Effector memory CD8-positive, alpha-beta T cell (primary cell): ENCODE measurements around the gene EEF1A2.

ENCODE experiments used
- ATAC-seq: fragments of 150-1000 bp; cut with Tn5 transposase; replicated peaks from 2 replicates; pipeline ENCODE4 v1.10.0; 2021; ENCODE audit warnings: mild to moderate bottlenecking, moderate library complexity
- DNase-seq, 3 experiments: peaks; one replicate each; pipeline ENCODE4 v3.0.0; 2021
- H3K27ac Mint-ChIP-seq, 2 donors: one replicate each; pipeline ENCODE4 v1.8.0; 2022; ENCODE audit warnings: mild to moderate bottlenecking in 2 of 2, mixed read lengths in 2 of 2, moderate library complexity in 2 of 2
- H3K27me3 Mint-ChIP-seq, 2 donors: one replicate each; pipeline ENCODE4 v1.8.0; 2022; ENCODE audit warnings: mixed read lengths in 2 of 2
- H3K36me3 Mint-ChIP-seq: one replicate; pipeline ENCODE4 v1.8.0; 2022; ENCODE audit warnings: mild to moderate bottlenecking, moderate library complexity, mixed read lengths; ENCODE audit not compliant: insufficient read depth
- H3K4me1 Mint-ChIP-seq, 2 donors: one replicate each; pipeline ENCODE4 v1.8.0; 2022; ENCODE audit warnings: low read depth in 2 of 2, mixed read lengths in 2 of 2
- H3K4me3 Mint-ChIP-seq, 2 donors: one replicate each; pipeline ENCODE4 v1.8.0; 2022; ENCODE audit warnings: mild to moderate bottlenecking in 2 of 2, mixed read lengths in 2 of 2, moderate library complexity in 2 of 2
- H3K9me3 Mint-ChIP-seq, 2 donors: one replicate each; pipeline ENCODE4 v1.8.0; 2022; ENCODE audit warnings: mixed read lengths in 2 of 2

Gene EEF1A2

GRCh38 chr20:63454731-63455567 lies 43.9 kb downstream of the EEF1A2 start:
- no peak for DNase-seq
- Mint-ChIP-seq H3K27ac (no peak overlapping the region), H3K4me1 (peaks cover 0 to 5% of the 10 kb centered on the region in 2 donors), H3K4me3 (no peak overlapping the region), H3K36me3 (no peaks in the 10 kb centered on the region), H3K27me3 (peaks cover 20 to 60% of the 10 kb centered on the region in 2 donors), H3K9me3 (no peaks in the 10 kb centered on the region)
- ATAC-seq, result no peak

- Mint-ChIP-seq H3K27ac (no peak overlapping the region), H3K4me3 (no peak overlapping the region), H3K4me1 (peaks cover 0 to 5% of the 10 kb centered on the region in 2 donors), H3K36me3 (no peaks in the 10 kb centered on the region), H3K9me3 (no peaks in the 10 kb centered on the region), H3K27me3 (peaks cover 21 to 65% of the 10 kb centered on the region in 2 donors)
- DNase-seq (no peak), ATAC-seq (no peak)
These were observed 45.9 kb downstream of the EEF1A2 start for GRCh38 chr20:63452821-63453523.

- no peaks in the 10 kb centered on the region for H3K9me3 Mint-ChIP-seq
- H3K36me3 Mint-ChIP-seq, result no peaks in the 10 kb centered on the region
- no peak overlapping the region for H3K4me3 Mint-ChIP-seq
- DNase-seq (no peak), ATAC-seq (no peak)
- peaks cover 0 to 2% of the 10 kb centered on the region in 2 donors for H3K4me1 Mint-ChIP-seq
- H3K27me3 Mint-ChIP-seq, result peaks cover 27 to 67% of the 10 kb centered on the region in 2 donors
- H3K27ac Mint-ChIP-seq, result peak overlapping the region in 1 of 2 donors; percentile 72
These were observed 46.5 kb downstream of the EEF1A2 start for GRCh38 chr20:63452341-63452740.

GRCh38 chr20:63451821-63452220 lies 47.1 kb downstream of the EEF1A2 start:
- H3K27me3 Mint-ChIP-seq, result peaks cover 33 to 72% of the 10 kb centered on the region in 2 donors
- H3K9me3 Mint-ChIP-seq, result no peaks in the 10 kb centered on the region
- no peaks in the 10 kb centered on the region for H3K36me3 Mint-ChIP-seq
- H3K4me3 Mint-ChIP-seq, result no peak overlapping the region
- no peak for DNase-seq
- peaks cover 0 to 2% of the 10 kb centered on the region in 2 donors for H3K4me1 Mint-ChIP-seq
- no peak for ATAC-seq
- H3K27ac Mint-ChIP-seq, result no peak overlapping the region

- H3K36me3 Mint-ChIP-seq, result no peaks in the 10 kb centered on the region
- peaks cover 23 to 60% of the 10 kb centered on the region in 2 donors for H3K27me3 Mint-ChIP-seq
- ATAC-seq (no peak), DNase-seq (no peak)
- H3K4me1 Mint-ChIP-seq, result peaks cover 0 to 2% of the 10 kb centered on the region in 2 donors
- H3K9me3 Mint-ChIP-seq, result no peaks in the 10 kb centered on the region
- H3K27ac Mint-ChIP-seq, result no peak overlapping the region
- no peak overlapping the region for H3K4me3 Mint-ChIP-seq
These were observed 48.8 kb downstream of the EEF1A2 start for GRCh38 chr20:63449796-63450730.

- Mint-ChIP-seq H3K27me3 (peaks cover 15 to 50% of the 10 kb centered on the region in 2 donors), H3K4me1 (no peaks in the 10 kb centered on the region), H3K27ac (no peak overlapping the region), H3K4me3 (no peak overlapping the region), H3K36me3 (no peaks in the 10 kb centered on the region), H3K9me3 (no peaks in the 10 kb centered on the region)
- no peak for DNase-seq
- no peak for ATAC-seq
These were observed 49.9 kb downstream of the EEF1A2 start for GRCh38 chr20:63449025-63449424.

GRCh38 chr20:63448031-63448430 lies 50.9 kb downstream of the EEF1A2 start:
- Mint-ChIP-seq H3K36me3 (peaks cover 6% of the 10 kb centered on the region), H3K27ac (no peak overlapping the region), H3K4me1 (no peaks in the 10 kb centered on the region), H3K27me3 (peaks cover 13 to 40% of the 10 kb centered on the region in 2 donors), H3K4me3 (no peak overlapping the region), H3K9me3 (peaks cover 2 to 3% of the 10 kb centered on the region in 2 donors)
- ATAC-seq, result no peak
- no peak for DNase-seq

GRCh38 chr20:63447320-63447719 lies 51.6 kb downstream of the EEF1A2 start:
- H3K4me1 Mint-ChIP-seq, result peaks cover 1 to 2% of the 10 kb centered on the region in 2 donors
- H3K4me3 Mint-ChIP-seq, result no peak overlapping the region
- ATAC-seq (no peak), DNase-seq (no peak)
- peaks cover 13 to 37% of the 10 kb centered on the region in 2 donors for H3K27me3 Mint-ChIP-seq
- H3K36me3 Mint-ChIP-seq, result peaks cover 13% of the 10 kb centered on the region
- peaks cover 6 to 9% of the 10 kb centered on the region in 2 donors for H3K9me3 Mint-ChIP-seq
- H3K27ac Mint-ChIP-seq, result no peak overlapping the region

- Mint-ChIP-seq H3K27me3 (peaks cover 13 to 30% of the 10 kb centered on the region in 2 donors), H3K27ac (no peak overlapping the region), H3K36me3 (peaks cover 18% of the 10 kb centered on the region), H3K4me1 (peaks cover 9 to 11% of the 10 kb centered on the region in 2 donors), H3K9me3 (peaks cover 6 to 12% of the 10 kb centered on the region in 2 donors), H3K4me3 (no peak overlapping the region)
- DNase-seq, result no peak
- no peak for ATAC-seq
These were observed 52.5 kb downstream of the EEF1A2 start for GRCh38 chr20:63446216-63447024.

- ATAC-seq (no peak), DNase-seq (no peak)
- H3K36me3 Mint-ChIP-seq, result peaks cover 19% of the 10 kb centered on the region
- H3K4me3 Mint-ChIP-seq, result no peak overlapping the region
- peaks cover 6 to 12% of the 10 kb centered on the region in 2 donors for H3K9me3 Mint-ChIP-seq
- H3K27ac Mint-ChIP-seq, result no peak overlapping the region
- H3K4me1 Mint-ChIP-seq, result peaks cover 13 to 15% of the 10 kb centered on the region in 2 donors
- H3K27me3 Mint-ChIP-seq, result peaks cover 13 to 30% of the 10 kb centered on the region in 2 donors
These were observed 53.7 kb downstream of the EEF1A2 start for GRCh38 chr20:63445075-63445734.

- peaks cover 13 to 30% of the 10 kb centered on the region in 2 donors for H3K27me3 Mint-ChIP-seq
- peaks cover 13 to 15% of the 10 kb centered on the region in 2 donors for H3K4me1 Mint-ChIP-seq
- DNase-seq (no peak), ATAC-seq (no peak)
- H3K27ac Mint-ChIP-seq, result no peak overlapping the region
- peaks cover 6 to 12% of the 10 kb centered on the region in 2 donors for H3K9me3 Mint-ChIP-seq
- H3K4me3 Mint-ChIP-seq, result no peak overlapping the region
- peaks cover 19% of the 10 kb centered on the region for H3K36me3 Mint-ChIP-seq
These were observed 54.3 kb downstream of the EEF1A2 start for GRCh38 chr20:63444548-63444947.
